ACC112 (cell line): Measurements from ENCODE around the gene IQCB1.

Source experiments
- H2AFZ ChIP-seq: fragments of 200-600 bp; sonication (generic); one replicate; pipeline ENCODE4 v1.6.0; 2017; ENCODE audit warnings: antibody characterized with exemption, low read length; ENCODE audit not compliant: unreplicated experiment
- H3K27ac ChIP-seq: fragments of 200-600 bp; sonication (generic); 2 replicates; pipeline ENCODE4 v1.5.1; 2014; ENCODE audit warnings: low read depth, mild to moderate bottlenecking, antibody characterized with exemption, low read length, moderate library complexity
- H3K27me3 ChIP-seq: fragments of 200-600 bp; sonication (generic); 2 replicates; pipeline ENCODE4 v1.6.1; 2014; ENCODE audit warnings: mild to moderate bottlenecking, antibody characterized with exemption, low read length, moderate library complexity, mixed read lengths; ENCODE audit not compliant: insufficient read depth
- H3K36me3 ChIP-seq: fragments of 200-600 bp; sonication (generic); 2 replicates; pipeline ENCODE4 v1.6.1; 2016; ENCODE audit warnings: mild to moderate bottlenecking, antibody characterized with exemption, low read length, moderate library complexity, mixed read lengths; ENCODE audit not compliant: insufficient read depth
- H3K4me1 ChIP-seq: fragments of 200-600 bp; sonication (generic); one replicate; pipeline ENCODE4 v1.6.1; 2016; ENCODE audit warnings: low read length, mixed read lengths; ENCODE audit not compliant: insufficient read depth, unreplicated experiment, control insufficient read depth
- H3K4me3 ChIP-seq: fragments of 200-600 bp; sonication (generic); 2 replicates; pipeline ENCODE4 v1.5.1; 2014; ENCODE audit warnings: mild to moderate bottlenecking, low read depth, low read length
- H3K79me2 ChIP-seq: fragments of 200-600 bp; sonication (generic); one replicate; pipeline ENCODE4 v1.6.0; 2016; ENCODE audit warnings: low read length; ENCODE audit not compliant: control insufficient read depth, unreplicated experiment, insufficient read depth

Gene IQCB1

GRCh38 chr3:121724130-121724529 lies 110.7 kb downstream of the IQCB1 start:
- H3K27ac ChIP-seq: no peak overlapping the region
- H3K4me1 ChIP-seq: no peaks in the 10 kb centered on the region
- no peak overlapping the region for H3K4me3 ChIP-seq
- H2AFZ ChIP-seq: no peak overlapping the region
- no peaks in the 10 kb centered on the region for H3K27me3 ChIP-seq
- peaks cover 4% of the 10 kb centered on the region for H3K79me2 ChIP-seq
- H3K36me3 ChIP-seq: peaks cover 66% of the 10 kb centered on the region

GRCh38 chr3:121723485-121723884 lies 111.4 kb downstream of the IQCB1 start:
- H3K79me2 ChIP-seq: peaks cover 4% of the 10 kb centered on the region
- no peaks in the 10 kb centered on the region for H3K4me1 ChIP-seq
- H3K27ac ChIP-seq: no peak overlapping the region
- H3K4me3 ChIP-seq: no peak overlapping the region
- no peaks in the 10 kb centered on the region for H3K27me3 ChIP-seq
- H2AFZ ChIP-seq: no peak overlapping the region
- peaks cover 60% of the 10 kb centered on the region for H3K36me3 ChIP-seq

DNA sequence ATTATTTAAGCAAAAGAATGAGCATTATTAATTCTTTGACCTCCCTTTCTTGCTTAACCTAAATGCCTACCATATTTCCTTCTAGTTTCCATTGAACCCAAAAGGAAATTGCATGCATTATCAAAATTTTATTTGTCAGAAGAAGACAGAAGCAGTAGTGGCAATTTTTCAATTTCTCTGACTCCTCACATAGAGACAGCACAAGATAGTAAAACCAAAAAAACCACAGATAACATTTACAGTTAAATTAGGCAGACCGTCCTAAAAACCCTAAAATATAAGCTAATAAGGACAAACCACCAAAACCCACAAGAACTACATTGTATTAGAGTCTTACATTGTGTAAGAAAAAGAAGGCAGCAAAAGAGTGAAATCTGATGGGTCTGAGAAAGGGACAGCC lies 112.4 kb downstream of the IQCB1 start:
- H3K36me3 ChIP-seq: peaks cover 64% of the 10 kb centered on the region

DNA sequence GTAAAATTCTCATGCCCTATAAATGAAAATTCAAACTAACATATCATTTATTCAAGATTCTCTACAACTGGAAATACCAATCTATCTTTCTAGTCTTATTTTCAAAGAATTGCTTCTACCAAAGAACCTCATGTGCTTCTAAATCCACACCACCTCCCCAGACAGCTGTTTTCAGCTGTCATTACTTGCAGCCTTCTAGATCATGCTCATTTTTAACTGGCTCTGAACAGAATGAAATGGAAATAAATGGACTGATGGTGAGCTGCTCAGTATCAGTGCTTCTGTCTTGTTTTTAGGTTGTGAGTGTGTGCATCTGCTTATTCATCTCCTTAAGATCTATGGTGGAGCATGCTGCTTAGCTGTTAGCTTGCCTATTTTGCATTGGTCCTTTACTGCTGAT lies 114.7 kb downstream of the IQCB1 start:
- no peaks in the 10 kb centered on the region for H3K4me1 ChIP-seq
- no peak overlapping the region for H2AFZ ChIP-seq
- H3K36me3 ChIP-seq: peaks cover 68% of the 10 kb centered on the region
- H3K79me2 ChIP-seq: peaks cover 4% of the 10 kb centered on the region
- H3K4me3 ChIP-seq: no peak overlapping the region
- no peaks in the 10 kb centered on the region for H3K27me3 ChIP-seq
- H3K27ac ChIP-seq: no peak overlapping the region

More for the DNA sequence above, 112.4 kb downstream of the IQCB1 start:
- H3K4me3 ChIP-seq: no peak overlapping the region
- H3K79me2 ChIP-seq: peaks cover 4% of the 10 kb centered on the region
- H2AFZ ChIP-seq: no peak overlapping the region
- H3K27ac ChIP-seq: no peak overlapping the region
- H3K27me3 ChIP-seq: no peaks in the 10 kb centered on the region
- no peaks in the 10 kb centered on the region for H3K4me1 ChIP-seq
